Measurements from ENCODE around the gene LRRN3. TPM values are rescaled to one million over a fixed set of nuclear protein-coding genes. Genes with fewer than 3 reads are reported as not detected.

Gene LRRN3
- polyA plus RNA-seq, 1 of the 3 experiments (the other 2 are of a cell fraction): 2.1 TPM

DNA sequence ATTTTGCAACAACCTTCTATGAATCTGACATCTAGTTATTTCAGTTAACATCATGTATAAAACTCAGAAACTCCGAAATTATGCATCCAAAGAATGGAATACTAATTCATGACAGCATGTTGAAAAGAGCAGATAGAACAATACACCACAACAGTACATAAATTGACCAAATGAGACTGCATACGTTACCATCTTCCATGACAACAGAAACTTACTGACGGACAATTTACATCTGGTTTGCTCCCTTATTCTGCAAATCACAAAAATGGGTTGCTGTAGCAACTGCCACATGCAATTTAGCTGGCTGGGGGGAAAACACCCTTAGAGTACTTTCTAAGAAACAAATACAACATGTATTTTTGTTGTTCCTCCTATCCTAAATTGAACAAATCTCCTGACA, 14.3 kb downstream of the LRRN3 start:
- Histone ChIP-seq H3K4me1 (ENCODE audit: control insufficient read depth in 1 of 2, insufficient read depth in 2 of 2, low read depth in 1 of 2, low read length in 1 of 2) (peaks cover 20 to 55% of the 10 kb centered on the region in 2 experiments), H3K4me2 (no peak overlapping the region), H2AFZ (ENCODE audit: low read depth) (no peak overlapping the region), H3K79me2 (ENCODE audit: insufficient read depth) (no peaks in the 10 kb centered on the region), H3K9me3 (no peaks in the 10 kb centered on the region), H4K20me1 (ENCODE audit: insufficient read depth) (no peaks in the 10 kb centered on the region), H3K9ac (no peak overlapping the region), H3K9me2 (no peaks in the 10 kb centered on the region), H3K4me3 (ENCODE audit: low read depth in 2 of 2, low read length in 1 of 2) (no peak overlapping the region), H3K36me3 (replicated peaks in 1 of 2; ENCODE audit: control insufficient read depth in 1 of 2, insufficient read depth in 2 of 2, low read length in 1 of 2) (peaks cover 0 to 29% of the 10 kb centered on the region in 2 experiments), H3K27me3 (ENCODE audit: insufficient read depth) (no peaks in the 10 kb centered on the region), H3K27ac (ENCODE audit: low read depth in 2 of 2, low read length in 1 of 2) (peak overlapping the region in 1 of 2 experiments; percentile 28; a peak in 1 of 4 replicates), H3F3A (replicated peaks; ENCODE audit: insufficient read depth) (no peaks in the 10 kb centered on the region)
- WGBS (ENCODE audit: low lambda C conversion rate): 90% methylated on average over 3 of the region's 3 CpGs
- POLR2A ChIA-PET: no interaction called here
- no peak for DNase-seq
- CTCF ChIA-PET: interaction anchor here (0.9 to 1.3 kb wide), 2 partner anchors 16 to 631 kb away, joined by 3 to 4 read pairs; no protein-coding TSS in a partner anchor
- TF ChIP-seq MEF2A (IDR thresholded peaks at IDR 0.05; ENCODE audit: borderline replicate concordance, low read depth): no peak
- TF ChIP-seq, protein P1, sequence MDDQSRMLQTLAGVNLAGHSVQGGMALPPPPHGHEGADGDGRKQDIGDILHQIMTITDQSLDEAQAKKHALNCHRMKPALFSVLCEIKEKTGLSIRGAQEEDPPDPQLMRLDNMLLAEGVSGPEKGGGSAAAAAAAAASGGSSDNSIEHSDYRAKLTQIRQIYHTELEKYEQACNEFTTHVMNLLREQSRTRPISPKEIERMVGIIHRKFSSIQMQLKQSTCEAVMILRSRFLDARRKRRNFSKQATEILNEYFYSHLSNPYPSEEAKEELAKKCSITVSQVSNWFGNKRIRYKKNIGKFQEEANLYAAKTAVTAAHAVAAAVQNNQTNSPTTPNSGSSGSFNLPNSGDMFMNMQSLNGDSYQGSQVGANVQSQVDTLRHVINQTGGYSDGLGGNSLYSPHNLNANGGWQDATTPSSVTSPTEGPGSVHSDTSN (IDR thresholded peaks at IDR 0.05): no peak
- TF ChIP-seq YY1 (IDR thresholded peaks at IDR 0.05; ENCODE audit: low read depth): no peak
- TF ChIP-seq, protein P2, sequence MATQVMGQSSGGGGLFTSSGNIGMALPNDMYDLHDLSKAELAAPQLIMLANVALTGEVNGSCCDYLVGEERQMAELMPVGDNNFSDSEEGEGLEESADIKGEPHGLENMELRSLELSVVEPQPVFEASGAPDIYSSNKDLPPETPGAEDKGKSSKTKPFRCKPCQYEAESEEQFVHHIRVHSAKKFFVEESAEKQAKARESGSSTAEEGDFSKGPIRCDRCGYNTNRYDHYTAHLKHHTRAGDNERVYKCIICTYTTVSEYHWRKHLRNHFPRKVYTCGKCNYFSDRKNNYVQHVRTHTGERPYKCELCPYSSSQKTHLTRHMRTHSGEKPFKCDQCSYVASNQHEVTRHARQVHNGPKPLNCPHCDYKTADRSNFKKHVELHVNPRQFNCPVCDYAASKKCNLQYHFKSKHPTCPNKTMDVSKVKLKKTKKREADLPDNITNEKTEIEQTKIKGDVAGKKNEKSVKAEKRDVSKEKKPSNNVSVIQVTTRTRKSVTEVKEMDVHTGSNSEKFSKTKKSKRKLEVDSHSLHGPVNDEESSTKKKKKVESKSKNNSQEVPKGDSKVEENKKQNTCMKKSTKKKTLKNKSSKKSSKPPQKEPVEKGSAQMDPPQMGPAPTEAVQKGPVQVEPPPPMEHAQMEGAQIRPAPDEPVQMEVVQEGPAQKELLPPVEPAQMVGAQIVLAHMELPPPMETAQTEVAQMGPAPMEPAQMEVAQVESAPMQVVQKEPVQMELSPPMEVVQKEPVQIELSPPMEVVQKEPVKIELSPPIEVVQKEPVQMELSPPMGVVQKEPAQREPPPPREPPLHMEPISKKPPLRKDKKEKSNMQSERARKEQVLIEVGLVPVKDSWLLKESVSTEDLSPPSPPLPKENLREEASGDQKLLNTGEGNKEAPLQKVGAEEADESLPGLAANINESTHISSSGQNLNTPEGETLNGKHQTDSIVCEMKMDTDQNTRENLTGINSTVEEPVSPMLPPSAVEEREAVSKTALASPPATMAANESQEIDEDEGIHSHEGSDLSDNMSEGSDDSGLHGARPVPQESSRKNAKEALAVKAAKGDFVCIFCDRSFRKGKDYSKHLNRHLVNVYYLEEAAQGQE (IDR thresholded peaks at IDR 0.05; ENCODE audit: low read depth, low read length): no peak
- no peak for TF ChIP-seq ELF1 (IDR thresholded peaks at IDR 0.05)
- no peak for TF ChIP-seq SIN3A (IDR thresholded peaks at IDR 0.05; ENCODE audit: borderline replicate concordance, low read depth, low read length)
- TF ChIP-seq RCOR1 (IDR thresholded peaks at IDR 0.05; ENCODE audit: low read length): no peak
- TF ChIP-seq TCF12 (IDR thresholded peaks at IDR 0.05): no peak
- TF ChIP-seq, protein P3, sequence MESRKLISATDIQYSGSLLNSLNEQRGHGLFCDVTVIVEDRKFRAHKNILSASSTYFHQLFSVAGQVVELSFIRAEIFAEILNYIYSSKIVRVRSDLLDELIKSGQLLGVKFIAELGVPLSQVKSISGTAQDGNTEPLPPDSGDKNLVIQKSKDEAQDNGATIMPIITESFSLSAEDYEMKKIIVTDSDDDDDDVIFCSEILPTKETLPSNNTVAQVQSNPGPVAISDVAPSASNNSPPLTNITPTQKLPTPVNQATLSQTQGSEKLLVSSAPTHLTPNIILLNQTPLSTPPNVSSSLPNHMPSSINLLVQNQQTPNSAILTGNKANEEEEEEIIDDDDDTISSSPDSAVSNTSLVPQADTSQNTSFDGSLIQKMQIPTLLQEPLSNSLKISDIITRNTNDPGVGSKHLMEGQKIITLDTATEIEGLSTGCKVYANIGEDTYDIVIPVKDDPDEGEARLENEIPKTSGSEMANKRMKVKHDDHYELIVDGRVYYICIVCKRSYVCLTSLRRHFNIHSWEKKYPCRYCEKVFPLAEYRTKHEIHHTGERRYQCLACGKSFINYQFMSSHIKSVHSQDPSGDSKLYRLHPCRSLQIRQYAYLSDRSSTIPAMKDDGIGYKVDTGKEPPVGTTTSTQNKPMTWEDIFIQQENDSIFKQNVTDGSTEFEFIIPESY (IDR thresholded peaks at IDR 0.05; ENCODE audit: borderline replicate concordance, low read depth): no peak
- no peak for TF ChIP-seq EZH2phosphoT487 (IDR thresholded peaks at IDR 0.05; ENCODE audit: borderline replicate concordance, low read depth)
- TF ChIP-seq, protein P4, sequence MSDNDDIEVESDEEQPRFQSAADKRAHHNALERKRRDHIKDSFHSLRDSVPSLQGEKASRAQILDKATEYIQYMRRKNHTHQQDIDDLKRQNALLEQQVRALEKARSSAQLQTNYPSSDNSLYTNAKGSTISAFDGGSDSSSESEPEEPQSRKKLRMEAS (IDR thresholded peaks at IDR 0.05; ENCODE audit: low read depth): no peak
- TF ChIP-seq RAD21 (IDR thresholded peaks at IDR 0.05; ENCODE audit: low read length): no peak
- TF ChIP-seq JUND (IDR thresholded peaks at IDR 0.05): no peak
- no peak for TF ChIP-seq RXRA (IDR thresholded peaks at IDR 0.05; ENCODE audit: borderline replicate concordance, low read depth)
- TF ChIP-seq POLR2AphosphoS5 (IDR thresholded peaks at IDR 0.05; ENCODE audit: low read depth, low read length): no peak
- TF ChIP-seq MXI1 (IDR thresholded peaks at IDR 0.05; ENCODE audit: low read depth, low read length): no peak
- TF ChIP-seq FOXM1 (IDR thresholded peaks at IDR 0.05; ENCODE audit: low read depth): no peak
- TF ChIP-seq, protein P5, sequence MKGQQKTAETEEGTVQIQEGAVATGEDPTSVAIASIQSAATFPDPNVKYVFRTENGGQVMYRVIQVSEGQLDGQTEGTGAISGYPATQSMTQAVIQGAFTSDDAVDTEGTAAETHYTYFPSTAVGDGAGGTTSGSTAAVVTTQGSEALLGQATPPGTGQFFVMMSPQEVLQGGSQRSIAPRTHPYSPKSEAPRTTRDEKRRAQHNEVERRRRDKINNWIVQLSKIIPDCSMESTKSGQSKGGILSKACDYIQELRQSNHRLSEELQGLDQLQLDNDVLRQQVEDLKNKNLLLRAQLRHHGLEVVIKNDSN (IDR thresholded peaks at IDR 0.05; ENCODE audit: borderline replicate concordance, low read depth): no peak

Measured in SK-N-SH (cell line).